A673 (cell line): ENCODE measurements around the gene CHID1. TPM values are rescaled to one million over a fixed set of nuclear protein-coding genes. Genes with fewer than 3 reads are reported as not detected.

ENCODE experiments used
- BruUV-seq: library from RNA; stranded (reverse); fragments of 400-500 nt; replicated peaks from 2 replicates; lab custom pipeline; 2021; lab: Mats Ljungman, UMichigan
- CTCF ChIA-PET: fragments of 300-600 bp; sonication (Branson Sonifier 250); formaldehyde crosslinking; loops from one replicate; lab custom pipeline; 2022; ENCODE audit warnings: antibody characterized with exemption; lab: Charles Lee
- POLR2A ChIA-PET: fragments of 300-600 bp; sonication (Branson Sonifier 250); formaldehyde crosslinking; loops from one replicate; lab custom pipeline; 2022; ENCODE audit warnings: antibody characterized with exemption; ENCODE audit not compliant: low non-redundant PET; lab: Charles Lee
- DNase-seq: peaks from one replicate; pipeline ENCODE4 v3.0.0-alpha.2; 2015; ENCODE audit warnings: low spot score
- H3K27ac ChIP-seq: fragments of 200-600 bp; sonication (generic); 2 replicates; pipeline ENCODE4 v1.5.1; 2016; ENCODE audit warnings: mixed run types, low read depth, mild to moderate bottlenecking, mixed read lengths, antibody characterized with exemption, low read length; ENCODE audit not compliant: poor library complexity, severe bottlenecking
- H3K27me3 ChIP-seq: fragments of 200-600 bp; sonication (generic); replicated peaks from 2 replicates; pipeline ENCODE4 v1.6.1; 2017; ENCODE audit warnings: mixed run types, low read depth, mild to moderate bottlenecking, mixed read lengths, antibody characterized with exemption, low read length; ENCODE audit not compliant: insufficient read depth, poor library complexity
- H3K36me3 ChIP-seq: fragments of 200-600 bp; sonication (generic); 2 replicates; pipeline ENCODE4 v1.6.1; 2016; ENCODE audit warnings: mixed run types, mild to moderate bottlenecking, mixed read lengths, antibody characterized with exemption, low read length; ENCODE audit not compliant: insufficient read depth, poor library complexity, severe bottlenecking
- H3K4me1 ChIP-seq: fragments of 200-600 bp; sonication (generic); 2 replicates; pipeline ENCODE4 v1.6.1; 2017; ENCODE audit warnings: mixed run types, mild to moderate bottlenecking, mixed read lengths, antibody characterized with exemption, low read length; ENCODE audit not compliant: insufficient read depth, poor library complexity, severe bottlenecking
- H3K4me3 ChIP-seq: fragments of 200-600 bp; sonication (generic); 2 replicates; pipeline ENCODE4 v1.5.1; 2016; ENCODE audit warnings: low read depth, mixed run types, mild to moderate bottlenecking, mixed read lengths, low read length; ENCODE audit not compliant: poor library complexity, severe bottlenecking
- H3K9me3 ChIP-seq: fragments of 200-600 bp; sonication (generic); 2 replicates; pipeline ENCODE4 v1.6.1; 2016; ENCODE audit warnings: mixed run types, low read depth, mild to moderate bottlenecking, mixed read lengths, antibody characterized with exemption, low read length; ENCODE audit not compliant: poor library complexity, severe bottlenecking
- CTCF ChIP-seq: fragments of 300-800, 200-600 bp; sonication (generic); conservative IDR thresholded peaks from 2 replicates; pipeline ENCODE4 v1.5.1; 2017; ENCODE audit warnings: low read depth, mild to moderate bottlenecking, antibody characterized with exemption, low read length, moderate library complexity, mixed read lengths
- EZH2 ChIP-seq: fragments of 200-600 bp; sonication (generic); IDR thresholded peaks from 2 replicates; pipeline ENCODE4 v1.6.1; 2017; ENCODE audit warnings: borderline replicate concordance, low read depth, mild to moderate bottlenecking, mixed read lengths, antibody characterized with exemption, low read length; ENCODE audit not compliant: poor library complexity, severe bottlenecking
- intact Hi-C: fragments of 100-400 bp; cut with micrococcal nuclease; formaldehyde crosslinking; loops from one replicate; pipeline ENCODE4 v1.10.0; 2022; ENCODE audit not compliant: unreplicated experiment
- total RNA-seq: library from RNA; stranded (reverse); gene quantifications from 2 replicates; pipeline ENCODE4 v1.2.3, GENCODE V29; 2021

The CHID1 gene
- total RNA-seq, 1 experiment from 2014 or later, result 105 TPM

- H3K27ac ChIP-seq, result no peak overlapping the region
- H3K4me3 ChIP-seq, result peak overlapping the region; percentile 99
- H3K36me3 ChIP-seq, result peaks cover 11% of the 10 kb centered on the region
- CTCF ChIA-PET, result no interaction called here
- BruUV-seq, result no TSS peak
- no peak for DNase-seq
- H3K4me1 ChIP-seq, result peaks cover 13% of the 10 kb centered on the region
- no peaks in the 10 kb centered on the region for H3K27me3 ChIP-seq
- POLR2A ChIA-PET, result interaction anchor here (0.6 kb wide), 2 partner anchors 24 to 51 kb away, joined by 6 to 20 read pairs; no protein-coding TSS in a partner anchor
- intact Hi-C loops, result no loop called here
- TF ChIP-seq CTCF (no peak), EZH2 (no peak)
- H3K9me3 ChIP-seq, result no peaks in the 10 kb centered on the region
These were observed 67.4 kb downstream of the CHID1 start for GRCh38 chr11:843086-843734.

DNA sequence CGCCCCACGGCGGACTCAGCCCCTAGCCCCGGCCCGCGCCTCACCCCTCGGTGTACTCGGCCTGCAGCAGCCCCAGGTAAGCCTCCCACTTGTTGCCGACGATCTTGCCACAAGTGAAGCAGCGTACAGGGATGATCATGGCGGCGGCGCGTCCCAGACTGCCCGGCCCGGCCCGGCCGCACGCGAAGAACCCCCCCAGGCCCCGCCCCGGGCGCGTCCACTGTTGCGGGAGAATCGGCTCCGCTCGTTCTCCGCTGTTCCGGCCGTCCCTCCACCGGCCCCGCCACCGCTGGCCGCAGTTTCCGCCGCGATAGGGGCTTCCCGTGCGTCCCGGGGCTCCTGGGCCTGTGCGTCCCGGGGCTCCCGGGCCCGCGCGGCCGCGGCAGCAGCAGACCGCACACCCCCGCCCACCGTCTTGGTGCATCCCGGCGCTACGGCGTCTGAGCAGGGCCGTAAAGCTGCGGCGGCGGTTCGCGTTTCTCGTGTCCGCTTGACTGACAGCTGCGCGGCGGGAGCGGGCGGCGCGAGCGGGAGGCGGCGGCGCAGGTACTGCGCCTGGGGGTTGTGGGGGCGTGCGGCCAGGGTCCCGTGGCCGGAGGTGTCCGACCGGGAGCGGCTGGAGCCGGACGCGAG lies 68.1 kb downstream of the CHID1 start, which contains the start of the genes POLR2L and TSPAN4:
POLR2L (minus strand) TSS at position 160 of the 633 bp plus-strand sequence; CDS start at position 139, 21 bp downstream.
TSPAN4 (plus strand) TSS at position 483 of the 633 bp plus-strand sequence. CDS start 7,453 bp downstream, outside the sequence.
- Histone ChIP-seq H3K4me3 (peak within 1 kb of the TSS; percentile 99), H3K27me3 (no peaks in the 10 kb centered on the region), H3K27ac (peak within 1 kb of the TSS; percentile 100), H3K9me3 (no peaks in the 10 kb centered on the region), H3K36me3 (peaks cover 15% of the 10 kb centered on the region), H3K4me1 (peaks cover 13% of the 10 kb centered on the region)
- TF ChIP-seq EZH2 (no peak), CTCF (no peak)
- DNase-seq, result peak; percentile 92
- intact Hi-C loops, result no loop called here
- POLR2A ChIA-PET, result interaction anchor here (0.6 kb wide), 1 partner anchor 25 kb away, joined by 6 read pairs; no protein-coding TSS in a partner anchor
- CTCF ChIA-PET, result no interaction called here
- BruUV-seq, result no TSS peak

DNA sequence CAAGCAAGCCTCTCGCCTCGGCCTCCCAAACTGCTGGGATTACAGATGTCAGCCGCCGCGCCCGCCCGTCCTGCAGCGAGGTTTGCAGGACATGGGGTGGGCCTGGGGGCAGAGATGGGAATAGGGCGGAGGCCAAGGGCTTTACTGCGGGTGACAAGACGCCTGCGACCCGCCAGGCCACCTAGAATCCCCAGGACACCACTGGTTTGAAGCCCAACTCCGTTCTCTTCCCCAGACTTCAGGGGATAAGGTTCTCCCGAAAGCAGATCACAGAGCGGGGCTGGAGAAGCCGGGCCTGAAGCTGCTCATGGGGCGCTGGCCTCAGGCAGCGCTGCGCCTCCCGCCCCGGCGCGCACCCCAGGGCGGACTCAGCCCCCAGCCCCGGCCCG lies 68.6 kb downstream of the CHID1 start:
- no peaks in the 10 kb centered on the region for H3K9me3 ChIP-seq
- CTCF ChIA-PET, result interaction anchor here (0.6 kb wide), 1 partner anchor 35 kb away, joined by 3 read pairs; no protein-coding TSS in a partner anchor
- TSS peak; percentile 61 for BruUV-seq
- no peaks in the 10 kb centered on the region for H3K27me3 ChIP-seq
- H3K4me1 ChIP-seq, result peaks cover 13% of the 10 kb centered on the region
- no peak for DNase-seq
- H3K27ac ChIP-seq, result peak overlapping the region; percentile 100
- intact Hi-C loops, result no loop called here
- POLR2A ChIA-PET, result no interaction called here
- H3K36me3 ChIP-seq, result peaks cover 19% of the 10 kb centered on the region
- peak overlapping the region; percentile 99 for H3K4me3 ChIP-seq
- TF ChIP-seq EZH2, result no peak
- no peak for TF ChIP-seq CTCF
